H9 (cell line): Measurements from ENCODE around the gene CLDN34. TPM values are rescaled to one million over a fixed set of nuclear protein-coding genes. Genes with fewer than 3 reads are reported as not detected.

Experiments used
- DNase-seq: peaks from one replicate; pipeline ENCODE4 v3.0.0-alpha.2; 2017
- H2AFZ ChIP-seq: one replicate; pipeline ENCODE4 v1.6.1; 2013; ENCODE audit warnings: mild to moderate bottlenecking, low read length, control low read depth, moderate library complexity
- H2AK5ac ChIP-seq: 2 replicates; pipeline ENCODE4 v1.6.1; 2013; ENCODE audit warnings: low read length, control low read depth, mixed read lengths; ENCODE audit not compliant: insufficient read length
- H2BK120ac ChIP-seq: one replicate; pipeline ENCODE4 v1.6.1; 2013; ENCODE audit warnings: low read depth, mild to moderate bottlenecking, low read length, control low read depth, inconsistent platforms; ENCODE audit not compliant: poor library complexity, severe bottlenecking
- H2BK12ac ChIP-seq: 2 replicates; pipeline ENCODE4 v1.6.1; 2013; ENCODE audit warnings: low read length, control low read depth, mixed read lengths, low read depth; ENCODE audit not compliant: insufficient read length
- H2BK15ac ChIP-seq: 2 replicates; pipeline ENCODE4 v1.6.1; 2013; ENCODE audit warnings: low read depth, low read length, control low read depth
- H2BK20ac ChIP-seq: one replicate; pipeline ENCODE4 v1.6.1; 2013; ENCODE audit warnings: low read depth, mild to moderate bottlenecking, low read length, control low read depth, inconsistent platforms; ENCODE audit not compliant: poor library complexity, severe bottlenecking
- H2BK5ac ChIP-seq: 2 replicates; pipeline ENCODE4 v1.6.1; 2013; ENCODE audit warnings: low read length, control low read depth, mixed read lengths; ENCODE audit not compliant: insufficient read length
- H3K14ac ChIP-seq: 2 replicates; pipeline ENCODE4 v1.6.1; 2013; ENCODE audit warnings: low read length, control low read depth; ENCODE audit not compliant: insufficient read depth
- H3K18ac ChIP-seq: 2 replicates; pipeline ENCODE4 v1.6.1; 2013; ENCODE audit warnings: low read depth, mild to moderate bottlenecking, mixed read lengths, low read length, control low read depth; ENCODE audit not compliant: insufficient read length
- H3K23ac ChIP-seq: 2 replicates; pipeline ENCODE4 v1.6.1; 2013; ENCODE audit warnings: low read length, control low read depth, mixed read lengths, low read depth; ENCODE audit not compliant: insufficient read length
- H3K23me2 ChIP-seq: 2 replicates; pipeline ENCODE4 v1.6.1; 2013; ENCODE audit warnings: low read depth, mild to moderate bottlenecking, mixed read lengths, low read length, control low read depth; ENCODE audit not compliant: insufficient read length, poor library complexity, severe bottlenecking
- H3K27ac ChIP-seq: 2 replicates; pipeline ENCODE4 v1.5.1; 2013; ENCODE audit warnings: low read length, control low read depth, mixed read lengths, low read depth; ENCODE audit not compliant: insufficient read length
- H3K27me3 ChIP-seq: 2 replicates; pipeline ENCODE4 v1.6.1; 2013; ENCODE audit warnings: low read length, control low read depth, inconsistent platforms; ENCODE audit not compliant: insufficient read depth
- H3K4ac ChIP-seq: 2 replicates; pipeline ENCODE4 v1.6.1; 2013; ENCODE audit warnings: low read depth, mild to moderate bottlenecking, control low read depth, inconsistent platforms, low read length, moderate library complexity
- H3K4me1 ChIP-seq: 2 replicates; pipeline ENCODE4 v1.6.1; 2013; ENCODE audit warnings: low read length, control low read depth, inconsistent platforms; ENCODE audit not compliant: insufficient read depth
- H3K4me2 ChIP-seq: 2 replicates; pipeline ENCODE4 v1.6.1; 2013; ENCODE audit warnings: low read length, control low read depth, mixed read lengths; ENCODE audit not compliant: insufficient read length, insufficient read depth
- H3K56ac ChIP-seq: 2 replicates; pipeline ENCODE4 v1.6.1; 2013; ENCODE audit warnings: low read depth, mild to moderate bottlenecking, mixed read lengths, low read length, control low read depth; ENCODE audit not compliant: insufficient read length
- H3K79me1 ChIP-seq: 2 replicates; pipeline ENCODE4 v1.6.1; 2013; ENCODE audit warnings: low read depth, mild to moderate bottlenecking, moderate library complexity, low read length, control low read depth, inconsistent platforms; ENCODE audit not compliant: insufficient read depth, poor library complexity, severe bottlenecking
- H3K79me2 ChIP-seq: 2 replicates; pipeline ENCODE4 v1.6.1; 2013; ENCODE audit warnings: low read length, control low read depth, inconsistent platforms; ENCODE audit not compliant: insufficient read depth
- H3K9ac ChIP-seq: 2 replicates; pipeline ENCODE4 v1.6.1; 2013; ENCODE audit warnings: low read length, control low read depth, mixed read lengths; ENCODE audit not compliant: insufficient read length; ENCODE audit errors: extremely low read depth
- H3K9me3 ChIP-seq: one replicate; pipeline ENCODE4 v1.6.1; 2013; ENCODE audit warnings: low read depth, low read length, inconsistent platforms; ENCODE audit not compliant: control insufficient read depth
- H3T11ph ChIP-seq: one replicate; pipeline ENCODE4 v1.6.1; 2013; ENCODE audit warnings: mild to moderate bottlenecking, low read length, control low read depth, inconsistent platforms
- H4K20me1 ChIP-seq: one replicate; pipeline ENCODE4 v1.6.1; 2013; ENCODE audit not compliant: control insufficient read depth, insufficient read length, insufficient read depth
- H4K5ac ChIP-seq: 2 replicates; pipeline ENCODE4 v1.6.1; 2013; ENCODE audit warnings: low read depth, mild to moderate bottlenecking, mixed read lengths, low read length, control low read depth; ENCODE audit not compliant: insufficient read length
- H4K8ac ChIP-seq: replicated peaks from 2 replicates; pipeline ENCODE4 v1.6.1; 2013; ENCODE audit warnings: low read length, control low read depth, mixed read lengths, low read depth; ENCODE audit not compliant: insufficient read length
- H4K91ac ChIP-seq: 2 replicates; pipeline ENCODE4 v1.6.1; 2013; ENCODE audit warnings: low read depth, mild to moderate bottlenecking, moderate library complexity, mixed read lengths, low read length, control low read depth; ENCODE audit not compliant: insufficient read length
- H3K27ac Mint-ChIP-seq, 3 experiments: 2 replicates in 2 of 3; 3 replicates in 1 of 3; pipeline ENCODE4 v1.8.0; 2020 to 2021; ENCODE audit warnings: mixed read lengths in 3 of 3, mild to moderate bottlenecking in 1 of 3, moderate library complexity in 1 of 3
- H3K27me3 Mint-ChIP-seq: 2 replicates; pipeline ENCODE4 v1.8.0; 2021; ENCODE audit warnings: low read depth, mild to moderate bottlenecking, moderate library complexity, mixed read lengths
- H3K36me3 Mint-ChIP-seq, 3 experiments: 2 replicates in 2 of 3; 3 replicates in 1 of 3; pipeline ENCODE4 v1.8.0; 2020 to 2021; ENCODE audit warnings: low read depth in 3 of 3, mixed read lengths in 3 of 3; ENCODE audit not compliant: insufficient read depth in 1 of 3
- H3K4me1 Mint-ChIP-seq, 2 experiments: 2 replicates each; pipeline ENCODE4 v1.8.0; 2020; ENCODE audit warnings: mixed read lengths in 2 of 2
- H3K4me3 Mint-ChIP-seq, 2 experiments: 2 replicates in 1 of 2; 3 replicates in 1 of 2; pipeline ENCODE4 v1.8.0; 2020 to 2021; ENCODE audit warnings: mild to moderate bottlenecking in 2 of 2, mixed read lengths in 2 of 2, moderate library complexity in 1 of 2
- H3K9me3 Mint-ChIP-seq, 2 experiments: 2 replicates in 1 of 2; 3 replicates in 1 of 2; pipeline ENCODE4 v1.8.0; 2020; ENCODE audit warnings: mild to moderate bottlenecking in 2 of 2, mixed read lengths in 2 of 2, moderate library complexity in 1 of 2
- WGBS: extraction: QIAGEN DNeasy Blood & Tissue Kit; methylation state at CpG from one replicate; pipeline ENCODE4 v1.1.7; 2013; ENCODE audit warnings: missing lambda C conversion rate, low lambda C conversion rate, mixed read lengths; ENCODE audit not compliant: insufficient read length; ENCODE audit errors: extremely low coverage; 5-methylcytosine and 5-hydroxymethylcytosine counted together
- total RNA-seq: library from RNA; stranded (reverse); gene quantifications from 2 replicates; pipeline ENCODE4 v1.2.1, GENCODE V29; 2021
- TF ChIP-seq, protein P1 (sequence below): fragments of 200-600 bp; sonication (generic); conservative IDR thresholded peaks from 3 replicates; pipeline ENCODE4 v1.8.0; 2021; ENCODE audit warnings: antibody characterized with exemption, mild to moderate bottlenecking

Gene CLDN34
- total RNA-seq, 1 experiment from 2014 or later, result 0.39 TPM

DNA sequence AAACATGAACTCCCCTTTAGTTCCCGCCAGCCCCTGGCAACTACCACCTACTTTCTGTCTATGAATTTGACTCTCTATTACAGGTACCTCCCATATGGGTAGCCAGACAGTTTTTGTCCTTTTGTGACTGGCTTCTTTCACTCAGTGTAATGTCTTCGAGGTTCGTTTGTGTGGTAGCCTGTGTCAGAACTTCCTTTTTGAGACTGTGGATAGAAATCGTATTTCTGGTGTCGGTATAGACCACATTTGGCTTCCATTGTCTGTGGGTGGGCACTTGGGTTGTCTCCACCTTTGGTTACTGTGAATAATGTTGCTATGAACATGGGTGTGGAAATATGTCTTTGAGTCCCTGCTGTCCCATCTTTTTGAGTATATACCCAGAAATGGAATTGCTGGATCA lies 5.4 kb upstream of the CLDN34 start:
- H3T11ph ChIP-seq, result no peak overlapping the region
- no peak overlapping the region for H4K91ac ChIP-seq
- H3K56ac ChIP-seq, result no peak overlapping the region
- H3K4me2 ChIP-seq, result no peak overlapping the region
- H4K20me1 ChIP-seq, result no peaks in the 10 kb centered on the region
- H3K23me2 ChIP-seq, result no peaks in the 10 kb centered on the region
- no peak overlapping the region for H3K4me3 Mint-ChIP-seq
- no peaks in the 10 kb centered on the region for H3K79me1 ChIP-seq
- H3K18ac ChIP-seq, result no peak overlapping the region
- no peak overlapping the region for H3K14ac ChIP-seq
- DNase-seq, result no peak
- no peak overlapping the region for H4K5ac ChIP-seq
- H3K4me1 Mint-ChIP-seq, result no peaks in the 10 kb centered on the region
- no peaks in the 10 kb centered on the region for H3K9me3 ChIP-seq
- no peak overlapping the region for H3K27ac Mint-ChIP-seq
- no peaks in the 10 kb centered on the region for H3K79me2 ChIP-seq
- H2BK5ac ChIP-seq, result no peak overlapping the region
- H3K27me3 Mint-ChIP-seq, result no peaks in the 10 kb centered on the region; the same call in 1 of the 2 replicates
- no peak overlapping the region for H2BK120ac ChIP-seq
- no CpG with 5 or more reads among the region's 5 CpGs for WGBS
- peaks cover 22 to 42% of the 10 kb centered on the region in 2 experiments for H3K9me3 Mint-ChIP-seq
- H3K23ac ChIP-seq, result no peak overlapping the region
- H3K27ac ChIP-seq, result no peak overlapping the region
- H3K9ac ChIP-seq, result no peak overlapping the region
- H2BK20ac ChIP-seq, result no peak overlapping the region
- H3K4ac ChIP-seq, result no peak overlapping the region
- no peak overlapping the region for H2BK12ac ChIP-seq
- no peak overlapping the region for H2AK5ac ChIP-seq
- no peaks in the 10 kb centered on the region for H3K4me1 ChIP-seq
- TF ChIP-seq, protein P1, sequence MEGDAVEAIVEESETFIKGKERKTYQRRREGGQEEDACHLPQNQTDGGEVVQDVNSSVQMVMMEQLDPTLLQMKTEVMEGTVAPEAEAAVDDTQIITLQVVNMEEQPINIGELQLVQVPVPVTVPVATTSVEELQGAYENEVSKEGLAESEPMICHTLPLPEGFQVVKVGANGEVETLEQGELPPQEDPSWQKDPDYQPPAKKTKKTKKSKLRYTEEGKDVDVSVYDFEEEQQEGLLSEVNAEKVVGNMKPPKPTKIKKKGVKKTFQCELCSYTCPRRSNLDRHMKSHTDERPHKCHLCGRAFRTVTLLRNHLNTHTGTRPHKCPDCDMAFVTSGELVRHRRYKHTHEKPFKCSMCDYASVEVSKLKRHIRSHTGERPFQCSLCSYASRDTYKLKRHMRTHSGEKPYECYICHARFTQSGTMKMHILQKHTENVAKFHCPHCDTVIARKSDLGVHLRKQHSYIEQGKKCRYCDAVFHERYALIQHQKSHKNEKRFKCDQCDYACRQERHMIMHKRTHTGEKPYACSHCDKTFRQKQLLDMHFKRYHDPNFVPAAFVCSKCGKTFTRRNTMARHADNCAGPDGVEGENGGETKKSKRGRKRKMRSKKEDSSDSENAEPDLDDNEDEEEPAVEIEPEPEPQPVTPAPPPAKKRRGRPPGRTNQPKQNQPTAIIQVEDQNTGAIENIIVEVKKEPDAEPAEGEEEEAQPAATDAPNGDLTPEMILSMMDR, result no peak
- no peak overlapping the region for H4K8ac ChIP-seq
- H3K36me3 Mint-ChIP-seq, result peaks cover 5 to 10% (median 9%) of the 10 kb centered on the region in 3 experiments; a peak in 6 of 7 replicates
- no peak overlapping the region for H2BK15ac ChIP-seq
- H2AFZ ChIP-seq, result no peak overlapping the region
- H3K27me3 ChIP-seq, result no peaks in the 10 kb centered on the region
